VCaP (cell line): ENCODE data around the gene SRRM4.
A peak's percentile ranks its signal among the peaks of the same experiment; 100 is the strongest.
"Not testable (repeated sequence)": the region's sequence is repeated elsewhere in the genome, so short reads cannot be mapped to it uniquely, and the experiment has no call there.

Experiments
- H3K27ac ChIP-seq: fragments of 450-650 bp; 2 replicates; pipeline ENCODE4 v1.5.1; 2017
- CTCF ChIP-seq: fragments of 450-650 bp; conservative IDR thresholded peaks from 2 replicates; pipeline ENCODE4 v1.5.1; 2017; ENCODE audit warnings: mild to moderate bottlenecking, moderate library complexity

The SRRM4 gene

DNA sequence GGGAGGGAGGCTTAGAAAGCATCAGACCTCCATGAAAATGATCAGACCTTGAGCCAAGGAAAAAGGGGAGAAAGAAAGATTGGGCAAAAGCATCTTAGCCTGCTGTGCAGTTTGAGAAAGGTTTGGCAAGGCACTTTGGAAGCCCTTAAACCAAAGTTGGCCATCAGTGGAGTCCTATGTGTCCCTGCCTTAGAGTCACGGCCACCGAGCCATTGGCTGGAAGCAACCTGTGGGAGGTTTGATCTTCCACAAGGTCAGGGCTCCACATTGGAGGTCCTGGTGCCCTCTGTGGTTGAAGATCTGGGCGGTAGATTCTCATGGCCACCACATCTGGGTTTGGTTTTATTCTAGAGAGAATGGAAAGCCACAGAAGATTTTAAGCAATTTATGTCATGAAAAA lies 44.4 kb downstream of the SRRM4 start:
- TF ChIP-seq CTCF: no peak
- H3K27ac ChIP-seq: no peak overlapping the region

- H3K27ac ChIP-seq: not testable (repeated sequence)
These were observed 52.0 kb downstream of the SRRM4 start for GRCh38 chr12:119033332-119033731.

DNA sequence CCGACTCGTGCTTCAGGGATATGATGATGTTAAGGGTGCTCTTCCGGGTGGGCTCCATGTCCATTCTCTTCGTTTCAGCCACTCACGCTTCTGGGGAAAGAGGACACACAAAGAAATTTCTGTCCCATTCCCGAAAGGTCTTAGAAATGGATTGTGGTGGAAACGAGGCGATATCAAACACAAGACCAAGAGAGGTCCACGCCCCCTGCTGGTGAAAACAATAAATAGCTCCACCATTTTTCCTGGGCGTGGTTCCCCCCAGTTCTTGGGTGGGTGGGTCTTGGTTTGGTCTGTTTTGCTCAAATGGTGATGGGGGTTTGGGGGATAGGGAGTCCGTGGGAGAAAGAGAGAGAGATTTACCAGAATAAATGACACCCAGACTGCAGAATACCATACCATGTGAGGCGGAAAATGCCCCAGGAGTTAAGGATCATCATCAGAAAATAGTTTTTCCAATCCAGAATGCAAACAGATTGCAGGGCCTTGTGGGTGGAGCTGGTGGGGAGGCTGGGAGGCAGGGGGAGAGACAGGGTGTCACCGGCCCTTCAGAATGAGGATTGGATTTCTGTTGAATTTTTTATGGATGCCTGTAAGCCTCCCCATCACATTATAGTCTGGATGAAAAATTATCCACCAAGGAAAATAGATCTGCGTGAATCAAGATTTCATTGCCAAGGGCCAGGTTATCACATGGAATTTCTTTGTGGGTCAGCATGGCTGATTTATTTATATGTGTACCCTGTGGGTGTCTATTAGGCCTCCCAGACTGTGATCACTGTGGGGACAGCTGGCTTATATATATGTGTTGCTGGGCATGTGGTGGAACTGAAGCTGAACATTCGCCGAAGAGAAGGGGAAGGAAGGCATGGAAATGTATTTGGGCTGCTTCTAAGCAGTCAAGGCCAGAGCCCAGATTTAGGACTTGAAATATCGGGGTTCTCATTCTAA lies 55.8 kb downstream of the SRRM4 start:
- peak; percentile 73 for TF ChIP-seq CTCF
- H3K27ac ChIP-seq: no peak overlapping the region

GRCh38 chr12:119044094-119044493 lies 62.8 kb downstream of the SRRM4 start:
- H3K27ac ChIP-seq: no peak overlapping the region
- no peak for TF ChIP-seq CTCF

- no peak for TF ChIP-seq CTCF
- no peak overlapping the region for H3K27ac ChIP-seq
These were observed 66.3 kb downstream of the SRRM4 start for GRCh38 chr12:119047641-119048040.

DNA sequence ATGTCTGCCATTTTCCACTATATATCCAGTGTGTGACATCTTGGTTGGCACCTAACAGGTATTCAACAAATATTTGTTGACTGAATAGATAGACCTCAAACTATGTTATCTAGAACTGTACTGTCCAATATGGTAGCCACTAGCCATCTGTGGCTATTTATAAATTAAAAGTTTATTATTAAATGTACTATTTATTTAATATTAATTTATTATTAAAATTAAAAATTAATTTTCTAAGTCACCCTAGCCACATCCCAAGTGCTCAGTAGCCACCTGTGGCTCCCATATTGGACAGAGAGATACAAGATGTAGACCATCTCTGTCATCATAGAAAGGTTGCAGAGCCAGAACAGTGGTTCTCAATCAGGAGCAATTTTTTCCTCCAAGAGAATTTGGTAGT lies 69.3 kb downstream of the SRRM4 start:
- H3K27ac ChIP-seq: no peak overlapping the region
- no peak for TF ChIP-seq CTCF

- no peak overlapping the region for H3K27ac ChIP-seq
- TF ChIP-seq CTCF: no peak
These were observed 70.1 kb downstream of the SRRM4 start for GRCh38 chr12:119051474-119051873.

DNA sequence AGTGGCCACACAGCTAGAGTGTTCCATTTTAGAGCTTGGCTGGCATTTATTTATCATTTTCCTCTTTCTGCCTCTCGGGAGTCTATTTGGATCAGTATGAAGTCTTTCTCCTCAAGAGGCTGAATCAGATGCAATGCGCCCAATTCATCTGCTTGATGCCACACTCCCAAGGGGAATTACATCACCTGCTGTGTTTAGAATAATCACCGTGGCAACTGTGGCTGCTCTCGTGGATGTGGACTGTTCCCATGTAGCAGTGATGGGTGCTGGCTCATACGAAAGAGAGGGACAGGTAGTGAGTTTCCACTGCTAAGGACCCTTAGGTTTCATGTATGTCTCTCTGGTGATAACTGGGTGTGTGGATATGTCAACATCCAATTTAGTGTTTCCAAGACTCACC lies 70.7 kb downstream of the SRRM4 start:
- no peak overlapping the region for H3K27ac ChIP-seq
- no peak for TF ChIP-seq CTCF
